ENCODE results near the gene HHLA2.

The HHLA2 gene

DNA sequence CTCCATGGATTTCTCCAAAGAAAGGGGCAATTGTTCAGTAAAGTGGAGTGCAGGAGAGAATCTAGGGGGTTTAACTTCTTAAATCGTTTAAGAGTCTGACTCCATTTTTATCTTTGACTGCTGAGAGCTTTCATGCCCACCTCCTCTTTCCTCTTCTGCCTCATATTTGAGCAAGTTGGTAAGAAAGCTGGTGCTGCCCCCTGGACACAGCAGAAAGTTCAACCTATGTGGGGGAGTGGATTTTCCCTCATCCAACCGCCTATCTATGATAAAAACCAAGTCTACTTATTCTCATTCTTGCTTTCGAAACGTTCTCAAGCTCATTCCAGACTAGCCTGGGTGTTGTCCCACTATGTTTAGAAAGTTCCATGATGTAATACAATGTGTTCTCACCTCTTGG lies 26.0 kb downstream of the HHLA2 start:
- no peak overlapping the region for H3K4me2 ChIP-seq (ENCODE audit: insufficient read depth, low read length, poor library complexity, severe bottlenecking)
- H3K36me3 ChIP-seq (replicated peaks in 1 of 2; ENCODE audit: control insufficient read depth in 2 of 2, insufficient read depth in 2 of 2, low read length in 2 of 2), result no peaks in the 10 kb centered on the region
- H2BK120ac ChIP-seq (ENCODE audit: low read depth, low read length), result no peak overlapping the region
- H3K9ac ChIP-seq (ENCODE audit: low read depth, low read length, poor library complexity), result no peak overlapping the region
- no peak overlapping the region for H2AFZ ChIP-seq (ENCODE audit: low read length)
- peaks cover 0 to 2% of the 10 kb centered on the region in 2 donors for H3K4me1 ChIP-seq (ENCODE audit: control insufficient read depth in 2 of 2, insufficient read depth in 1 of 2, low read depth in 1 of 2, low read length in 2 of 2)
- no peak overlapping the region for H3K4ac ChIP-seq (ENCODE audit: low read length)
- no peaks in the 10 kb centered on the region for H3K9me3 ChIP-seq (replicated peaks in 1 of 2; ENCODE audit: control insufficient read depth in 2 of 2, insufficient read depth in 1 of 2, low read depth in 1 of 2, low read length in 2 of 2)
- no peaks in the 10 kb centered on the region for H3K79me1 ChIP-seq (ENCODE audit: low read depth, low read length)
- WGBS, 2 donors (ENCODE audit: extremely low coverage in 2 of 2, insufficient read length in 2 of 2, insufficient replicate concordance in 1 of 2), result no CpG with 5 or more reads among the region's 4 CpGs
- H2BK5ac ChIP-seq (ENCODE audit: low read length), result no peak overlapping the region
- no peak overlapping the region for H3K18ac ChIP-seq (ENCODE audit: low read length)
- no peak overlapping the region for H3K27ac ChIP-seq (replicated peaks; ENCODE audit: low read length)
- no peak overlapping the region for H2BK15ac ChIP-seq (ENCODE audit: low read length)
- H3K4me3 ChIP-seq (ENCODE audit: low read length in 2 of 2), result no peak overlapping the region
- H3K14ac ChIP-seq (ENCODE audit: low read length), result no peak overlapping the region
- no peak overlapping the region for H2AK5ac ChIP-seq (ENCODE audit: low read depth, low read length)
- DNase-seq (ENCODE audit: low spot score), result no peak
- no peaks in the 10 kb centered on the region for H3K27me3 ChIP-seq (ENCODE audit: control insufficient read depth in 3 of 3, insufficient read depth in 3 of 3, low read depth in 1 of 3, low read length in 3 of 3)
- H3K23ac ChIP-seq (ENCODE audit: low read depth, low read length, poor library complexity), result no peak overlapping the region
- H4K8ac ChIP-seq (ENCODE audit: low read depth, low read length), result no peak overlapping the region
- no peak overlapping the region for H4K91ac ChIP-seq (ENCODE audit: low read depth, low read length, poor library complexity)
- no peak overlapping the region for H2BK12ac ChIP-seq (ENCODE audit: low read length)

DNA sequence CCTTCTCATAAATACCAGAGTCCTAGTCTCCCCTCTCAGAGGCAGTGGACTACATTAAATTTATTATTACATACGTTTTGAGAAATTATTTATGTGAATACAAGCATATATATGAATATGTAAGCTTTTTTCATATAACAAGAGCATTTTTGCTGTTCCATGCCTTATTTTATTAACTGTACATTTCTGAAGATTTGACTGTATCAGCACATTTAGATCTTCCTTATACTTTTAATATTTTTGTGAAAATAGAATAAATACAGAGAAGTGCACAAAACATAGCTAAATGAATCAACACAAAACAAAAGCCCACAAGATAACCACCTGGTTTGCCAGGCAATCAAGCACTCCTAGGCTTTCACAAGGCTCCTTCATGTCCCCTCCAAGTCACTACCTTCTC lies 27.8 kb downstream of the HHLA2 start:
- Histone ChIP-seq H3K4me2 (ENCODE audit: insufficient read depth, low read length, poor library complexity, severe bottlenecking) (no peak overlapping the region), H3K23ac (ENCODE audit: low read depth, low read length, poor library complexity) (no peak overlapping the region), H2BK15ac (ENCODE audit: low read length) (no peak overlapping the region), H4K91ac (ENCODE audit: low read depth, low read length, poor library complexity) (no peak overlapping the region), H3K14ac (ENCODE audit: low read length) (no peak overlapping the region), H2AK5ac (ENCODE audit: low read depth, low read length) (no peak overlapping the region), H3K4me3 (ENCODE audit: low read length in 2 of 2) (no peak overlapping the region), H3K18ac (ENCODE audit: low read length) (no peak overlapping the region), H3K36me3 (replicated peaks in 1 of 2; ENCODE audit: control insufficient read depth in 2 of 2, insufficient read depth in 2 of 2, low read length in 2 of 2) (no peaks in the 10 kb centered on the region), H3K27ac (replicated peaks; ENCODE audit: low read length) (no peak overlapping the region), H4K8ac (ENCODE audit: low read depth, low read length) (no peak overlapping the region), H2AFZ (ENCODE audit: low read length) (no peak overlapping the region), H3K4ac (ENCODE audit: low read length) (no peak overlapping the region), H3K9me3 (replicated peaks in 1 of 2; ENCODE audit: control insufficient read depth in 2 of 2, insufficient read depth in 1 of 2, low read depth in 1 of 2, low read length in 2 of 2) (no peaks in the 10 kb centered on the region), H2BK12ac (ENCODE audit: low read length) (no peak overlapping the region), H2BK120ac (ENCODE audit: low read depth, low read length) (no peak overlapping the region), H3K9ac (ENCODE audit: low read depth, low read length, poor library complexity) (no peak overlapping the region), H3K79me1 (ENCODE audit: low read depth, low read length) (no peaks in the 10 kb centered on the region), H3K4me1 (ENCODE audit: control insufficient read depth in 2 of 2, insufficient read depth in 1 of 2, low read depth in 1 of 2, low read length in 2 of 2) (peaks cover 0 to 2% of the 10 kb centered on the region in 2 donors), H3K27me3 (ENCODE audit: control insufficient read depth in 3 of 3, insufficient read depth in 3 of 3, low read depth in 1 of 3, low read length in 3 of 3) (no peaks in the 10 kb centered on the region), H2BK5ac (ENCODE audit: low read length) (no peak overlapping the region)
- no CpG with 5 or more reads among the region's 1 CpG for WGBS, 2 donors (ENCODE audit: extremely low coverage in 2 of 2, insufficient read length in 2 of 2, insufficient replicate concordance in 1 of 2)
- DNase-seq (ENCODE audit: low spot score), result no peak

DNA sequence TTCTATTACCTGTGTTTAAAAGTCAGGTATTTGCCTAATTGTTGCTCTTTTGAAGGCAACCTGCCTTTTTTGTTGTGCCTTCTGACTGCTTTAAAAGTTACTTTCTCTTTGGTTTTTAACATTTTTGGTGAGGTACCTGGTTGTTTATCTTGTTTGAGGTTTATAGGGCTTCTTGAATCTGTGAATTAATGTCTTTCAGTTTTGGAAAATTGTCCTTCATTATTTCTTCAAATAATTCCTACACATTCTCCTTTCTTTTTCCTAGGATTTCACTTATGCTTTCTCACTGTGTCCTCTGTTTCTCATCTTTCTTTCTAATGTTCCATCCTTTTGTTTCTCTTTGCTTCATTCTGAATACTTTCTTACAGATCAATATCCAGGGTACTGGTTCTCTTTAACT lies 30.8 kb downstream of the HHLA2 start:
- no peak for DNase-seq (ENCODE audit: low spot score)

DNA sequence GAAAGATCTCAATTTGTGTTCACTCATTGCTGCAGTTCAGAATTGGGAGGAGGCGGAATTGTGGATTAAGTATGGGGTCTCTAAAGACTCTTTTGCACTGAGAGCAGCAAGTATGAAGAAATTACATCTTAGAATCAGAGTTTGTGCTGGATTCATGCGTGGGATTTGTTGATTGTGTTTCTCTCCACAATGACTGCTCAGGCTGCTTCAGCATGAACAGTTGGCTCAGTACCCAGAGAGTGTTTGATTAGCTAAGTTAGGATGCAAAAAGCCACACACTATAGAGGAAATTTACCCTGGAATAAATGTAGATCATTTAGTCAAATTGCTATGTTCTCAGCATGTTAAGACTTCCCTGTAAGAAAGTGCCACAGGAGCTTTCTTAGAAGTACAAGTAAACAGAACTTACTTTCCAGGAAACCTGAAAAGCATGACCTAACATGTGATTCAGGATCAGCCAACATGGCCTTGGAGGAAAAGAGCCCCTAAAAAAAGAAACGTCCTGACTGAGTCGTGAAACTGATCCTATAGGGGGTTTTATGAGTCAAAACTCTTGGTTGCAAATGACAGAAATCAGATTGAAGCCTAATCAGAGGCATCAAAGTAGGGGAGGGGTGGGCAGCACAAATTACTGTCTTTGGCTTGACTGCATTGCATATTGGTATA lies 32.6 kb downstream of the HHLA2 start:
- H3K4ac ChIP-seq (ENCODE audit: low read length), result no peak overlapping the region
- no peaks in the 10 kb centered on the region for H3K27me3 ChIP-seq (ENCODE audit: control insufficient read depth in 3 of 3, insufficient read depth in 3 of 3, low read depth in 1 of 3, low read length in 3 of 3)
- H3K9me3 ChIP-seq (replicated peaks in 1 of 2; ENCODE audit: control insufficient read depth in 2 of 2, insufficient read depth in 1 of 2, low read depth in 1 of 2, low read length in 2 of 2), result no peaks in the 10 kb centered on the region
- H2AK5ac ChIP-seq (ENCODE audit: low read depth, low read length), result no peak overlapping the region
- H2BK12ac ChIP-seq (ENCODE audit: low read length), result no peak overlapping the region
- no CpG with 5 or more reads among the region's 4 CpGs for WGBS, 2 donors (ENCODE audit: extremely low coverage in 2 of 2, insufficient read length in 2 of 2, insufficient replicate concordance in 1 of 2)
- no peaks in the 10 kb centered on the region for H3K4me1 ChIP-seq (ENCODE audit: control insufficient read depth in 2 of 2, insufficient read depth in 1 of 2, low read depth in 1 of 2, low read length in 2 of 2)
- no peak overlapping the region for H3K23ac ChIP-seq (ENCODE audit: low read depth, low read length, poor library complexity)
- no peak overlapping the region for H4K91ac ChIP-seq (ENCODE audit: low read depth, low read length, poor library complexity)
- H3K36me3 ChIP-seq (replicated peaks in 1 of 2; ENCODE audit: control insufficient read depth in 2 of 2, insufficient read depth in 2 of 2, low read length in 2 of 2), result no peaks in the 10 kb centered on the region
- no peak overlapping the region for H3K18ac ChIP-seq (ENCODE audit: low read length)
- no peak overlapping the region for H2AFZ ChIP-seq (ENCODE audit: low read length)
- no peak overlapping the region for H3K4me2 ChIP-seq (ENCODE audit: insufficient read depth, low read length, poor library complexity, severe bottlenecking)
- DNase-seq (ENCODE audit: low spot score), result no peak
- H3K27ac ChIP-seq (replicated peaks; ENCODE audit: low read length), result no peak overlapping the region
- no peak overlapping the region for H3K9ac ChIP-seq (ENCODE audit: low read depth, low read length, poor library complexity)
- no peak overlapping the region for H3K4me3 ChIP-seq (ENCODE audit: low read length in 2 of 2)
- H2BK15ac ChIP-seq (ENCODE audit: low read length), result no peak overlapping the region
- H2BK120ac ChIP-seq (ENCODE audit: low read depth, low read length), result no peak overlapping the region
- H3K79me1 ChIP-seq (ENCODE audit: low read depth, low read length), result no peaks in the 10 kb centered on the region
- no peak overlapping the region for H2BK5ac ChIP-seq (ENCODE audit: low read length)
- no peak overlapping the region for H4K8ac ChIP-seq (ENCODE audit: low read depth, low read length)
- no peak overlapping the region for H3K14ac ChIP-seq (ENCODE audit: low read length)

More for the DNA sequence above, 30.8 kb downstream of the HHLA2 start:
- no peak overlapping the region for H3K4ac ChIP-seq (ENCODE audit: low read length)
- H4K91ac ChIP-seq (ENCODE audit: low read depth, low read length, poor library complexity), result no peak overlapping the region
- H2BK120ac ChIP-seq (ENCODE audit: low read depth, low read length), result no peak overlapping the region
- no peaks in the 10 kb centered on the region for H3K4me1 ChIP-seq (ENCODE audit: control insufficient read depth in 2 of 2, insufficient read depth in 1 of 2, low read depth in 1 of 2, low read length in 2 of 2)
- H3K36me3 ChIP-seq (replicated peaks in 1 of 2; ENCODE audit: control insufficient read depth in 2 of 2, insufficient read depth in 2 of 2, low read length in 2 of 2), result no peaks in the 10 kb centered on the region
- H3K4me2 ChIP-seq (ENCODE audit: insufficient read depth, low read length, poor library complexity, severe bottlenecking), result no peak overlapping the region
- H3K9me3 ChIP-seq (replicated peaks in 1 of 2; ENCODE audit: control insufficient read depth in 2 of 2, insufficient read depth in 1 of 2, low read depth in 1 of 2, low read length in 2 of 2), result no peaks in the 10 kb centered on the region
- H3K27me3 ChIP-seq (ENCODE audit: control insufficient read depth in 3 of 3, insufficient read depth in 3 of 3, low read depth in 1 of 3, low read length in 3 of 3), result no peaks in the 10 kb centered on the region
- no peak overlapping the region for H3K18ac ChIP-seq (ENCODE audit: low read length)
- H2BK12ac ChIP-seq (ENCODE audit: low read length), result no peak overlapping the region
- no peak overlapping the region for H3K14ac ChIP-seq (ENCODE audit: low read length)
- H2BK15ac ChIP-seq (ENCODE audit: low read length), result no peak overlapping the region
- H3K23ac ChIP-seq (ENCODE audit: low read depth, low read length, poor library complexity), result no peak overlapping the region
- H4K8ac ChIP-seq (ENCODE audit: low read depth, low read length), result no peak overlapping the region
- H3K27ac ChIP-seq (replicated peaks; ENCODE audit: low read length), result no peak overlapping the region
- no peak overlapping the region for H2AK5ac ChIP-seq (ENCODE audit: low read depth, low read length)
- no peak overlapping the region for H3K9ac ChIP-seq (ENCODE audit: low read depth, low read length, poor library complexity)
- no peak overlapping the region for H2BK5ac ChIP-seq (ENCODE audit: low read length)
- H3K79me1 ChIP-seq (ENCODE audit: low read depth, low read length), result no peaks in the 10 kb centered on the region
- H3K4me3 ChIP-seq (ENCODE audit: low read length in 2 of 2), result no peak overlapping the region
- H2AFZ ChIP-seq (ENCODE audit: low read length), result no peak overlapping the region

Measured in neuronal stem cell (in vitro differentiated cells).